Gastroesophageal sphincter (tissue), 4 donors: ENCODE measurements around the gene GALNT9. TPM values are rescaled to one million over a fixed set of nuclear protein-coding genes. Genes with fewer than 3 reads are reported as not detected.
"Not testable (repeated sequence)": the region's sequence is repeated elsewhere in the genome, so short reads cannot be mapped to it uniquely, and the experiment has no call there.

Experiments used
- ATAC-seq: fragments of 150-250 bp; one replicate; pipeline ENCODE4 v1.9.1; 2016; ENCODE audit warnings: mild to moderate bottlenecking, moderate library complexity
- H3K27ac ChIP-seq, 4 donors: fragments of 200-600 bp; sonication (generic) in 3 of 4; 1 replicate in 3 of 4; 2 replicates in 1 of 4; pipeline ENCODE4 v1.5.1; 2016 to 2019
- H3K27me3 ChIP-seq: fragments of 200-600 bp; sonication (generic); one replicate; pipeline ENCODE4 v1.5.1; 2019
- H3K36me3 ChIP-seq, 2 donors: fragments of 200-600 bp; sonication (generic); one replicate each; pipeline ENCODE4 v1.5.1; 2019; ENCODE audit warnings: control low read depth in 1 of 2
- H3K4me1 ChIP-seq, 3 donors: fragments of 200-600 bp; sonication (generic); 1 replicate in 2 of 3; 2 replicates in 1 of 3; pipeline ENCODE4 v1.5.1; 2016 to 2019; ENCODE audit warnings: control low read depth in 2 of 3
- H3K4me3 ChIP-seq, 2 donors: fragments of 200-600 bp; sonication (generic); one replicate each; pipeline ENCODE4 v1.5.1; 2019; ENCODE audit warnings: mild to moderate bottlenecking in 1 of 2, moderate library complexity in 1 of 2
- H3K9me3 ChIP-seq, 3 donors: fragments of 200-600 bp; sonication (generic); one replicate each; pipeline ENCODE4 v1.5.1; 2017 to 2019; ENCODE audit warnings: control low read depth in 2 of 3
- CTCF ChIP-seq, 4 experiments: fragments of 200-600 bp in 2 of 4; fragments of 450-650 bp in 2 of 4; sonication (generic) in 1 of 4; IDR thresholded peaks; one replicate each; pipeline ENCODE4 v1.5.1; 2017 to 2019; ENCODE audit warnings: antibody characterized with exemption in 4 of 4, mild to moderate bottlenecking in 2 of 4, moderate library complexity in 2 of 4
- EP300 ChIP-seq: sonication (generic); formaldehyde crosslinking; IDR thresholded peaks from one replicate; pipeline ENCODE4 v1.6.1; 2017; ENCODE audit warnings: antibody characterized with exemption, mild to moderate bottlenecking
- POLR2A ChIP-seq, 2 donors: fragments of 450-650 bp; IDR thresholded peaks; one replicate each; pipeline ENCODE4 v1.6.1; 2017; ENCODE audit warnings: antibody characterized with exemption in 2 of 2, mild to moderate bottlenecking in 2 of 2, moderate library complexity in 1 of 2
- POLR2AphosphoS5 ChIP-seq: sonication (generic); formaldehyde crosslinking; IDR thresholded peaks from one replicate; pipeline ENCODE4 v1.6.1; 2017; ENCODE audit warnings: antibody characterized with exemption
- WGBS, 2 donors: methylation state at CpG; one replicate each; pipeline ENCODE4 v1.1.5; 2018; ENCODE audit warnings: low coverage in 1 of 2; 5-methylcytosine and 5-hydroxymethylcytosine counted together
- total RNA-seq, 4 donors: library from RNA; depleted of rRNA; stranded (reverse); fragments of >200 nt; gene quantifications; one replicate each; pipeline ENCODE4 v1.1.0, GENCODE V29; 2016

GALNT9 gene
- total RNA-seq, 4 donors from 2014 or later: 2.0 TPM; not detected in 3

GRCh38 chr12:132222096-132222807 lies 107.1 kb downstream of the GALNT9 start:
- no peaks in the 10 kb centered on the region for H3K9me3 ChIP-seq
- no peak overlapping the region for H3K4me3 ChIP-seq
- no peak for ATAC-seq
- 23 to 30% methylated on average over 13 to 15 of the region's 24 CpGs for WGBS, 2 donors
- H3K27ac ChIP-seq: no peak overlapping the region
- no peaks in the 10 kb centered on the region for H3K36me3 ChIP-seq
- H3K27me3 ChIP-seq: peaks cover 78% of the 10 kb centered on the region
- no peak for TF ChIP-seq EP300
- TF ChIP-seq POLR2AphosphoS5: no peak
- no peak for TF ChIP-seq CTCF (IDR thresholded peaks at IDR 0.05)
- no peak for TF ChIP-seq POLR2A (IDR thresholded peaks at IDR 0.05)
- no peaks in the 10 kb centered on the region for H3K4me1 ChIP-seq

- not testable (repeated sequence) for H3K36me3 ChIP-seq, H3K9me3 ChIP-seq, H3K4me1 ChIP-seq, ATAC-seq, H3K27ac ChIP-seq, H3K4me3 ChIP-seq
- peaks cover 76% of the 10 kb centered on the region for H3K27me3 ChIP-seq
- 27 to 61% methylated on average over 1 to 3 of the region's 12 CpGs for WGBS, 2 donors
Observed at GRCh38 chr12:132219761-132220160, 109.6 kb downstream of the GALNT9 start.

DNA sequence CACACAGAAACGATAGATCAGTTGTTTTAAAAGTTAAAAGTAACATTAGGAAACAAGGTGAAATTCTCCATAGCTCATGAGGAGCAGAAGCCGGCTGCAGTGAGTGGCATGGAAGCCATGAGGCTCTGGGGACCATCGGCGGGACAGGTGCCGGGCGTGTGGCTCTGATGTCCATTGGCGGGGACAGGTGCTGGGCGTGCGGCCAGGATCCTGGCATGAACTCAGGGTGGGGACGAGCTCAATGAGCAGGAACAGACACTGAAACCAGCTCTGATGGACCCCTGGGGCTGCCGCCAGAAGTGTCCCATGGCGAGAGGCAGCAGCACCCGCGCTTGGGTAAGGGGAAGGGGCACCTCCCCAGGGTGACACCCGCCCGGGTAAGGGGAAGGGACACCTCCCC lies 110.1 kb downstream of the GALNT9 start:
- Histone ChIP-seq H3K36me3 (no peaks in the 10 kb centered on the region), H3K27ac (no peak overlapping the region), H3K4me1 (no peaks in the 10 kb centered on the region), H3K9me3 (no peaks in the 10 kb centered on the region), H3K27me3 (peaks cover 75% of the 10 kb centered on the region), H3K4me3 (no peak overlapping the region)
- ATAC-seq: no peak
- TF ChIP-seq POLR2AphosphoS5: no peak
- no peak for TF ChIP-seq CTCF (IDR thresholded peaks at IDR 0.05)
- no peak for TF ChIP-seq EP300
- no peak for TF ChIP-seq POLR2A (IDR thresholded peaks at IDR 0.05)
- WGBS, 2 donors: 67 to 68% methylated on average over 6 to 7 of the region's 16 CpGs

- H3K9me3 ChIP-seq: no peaks in the 10 kb centered on the region
- TF ChIP-seq CTCF (IDR thresholded peaks at IDR 0.05) (peak in 2 of 4 experiments; percentile 29 to 44), POLR2A (IDR thresholded peaks at IDR 0.05) (no peak), EP300 (no peak)
- no peaks in the 10 kb centered on the region for H3K36me3 ChIP-seq
- H3K27me3 ChIP-seq: peaks cover 76% of the 10 kb centered on the region
- WGBS, 2 donors: 21 to 67% methylated on average over 2 to 8 of the region's 13 CpGs
- ATAC-seq: no peak
- H3K4me1 ChIP-seq: no peaks in the 10 kb centered on the region
- no peak overlapping the region for H3K27ac ChIP-seq
- H3K4me3 ChIP-seq: no peak overlapping the region
Observed at GRCh38 chr12:132218915-132219314, 110.5 kb downstream of the GALNT9 start.

DNA sequence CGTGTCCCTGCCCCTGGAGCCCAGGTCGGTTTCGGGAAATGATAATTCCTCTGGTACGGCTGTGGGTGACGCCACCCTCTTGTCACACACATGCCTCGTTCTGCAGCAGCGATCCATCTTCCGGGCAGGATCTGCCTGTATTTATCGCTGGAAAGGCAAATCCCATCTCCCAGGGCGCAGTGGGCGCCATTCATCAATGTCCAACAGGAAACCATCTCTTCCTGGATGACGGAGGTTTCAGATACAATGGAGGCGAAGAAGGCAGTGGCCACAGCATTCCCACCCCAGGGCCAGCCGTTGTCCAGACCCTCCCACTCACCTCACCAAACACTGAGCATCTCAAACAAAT lies 110.9 kb downstream of the GALNT9 start:
- Histone ChIP-seq H3K9me3 (no peaks in the 10 kb centered on the region), H3K4me3 (no peak overlapping the region), H3K27ac (no peak overlapping the region), H3K36me3 (no peaks in the 10 kb centered on the region), H3K4me1 (no peaks in the 10 kb centered on the region), H3K27me3 (peaks cover 76% of the 10 kb centered on the region)
- TF ChIP-seq CTCF (IDR thresholded peaks at IDR 0.05) (no peak), EP300 (no peak)
- ATAC-seq: no peak
- WGBS, 2 donors: 37 to 40% methylated on average over 8 of the region's 14 CpGs
